ENCODE measurements around the gene FCHSD1. TPM values are rescaled to one million over a fixed set of nuclear protein-coding genes. Genes with fewer than 3 reads are reported as not detected.
A peak's percentile ranks its signal among the peaks of the same experiment; 100 is the strongest.

Gene FCHSD1
- total RNA-seq, 3 donors from 2014 or later: 18.1 to 32.1 (median 24.3) TPM

- Histone ChIP-seq H3K36me3 (no peaks in the 10 kb centered on the region), H3K4me3 (no peak overlapping the region), H3K27me3 (no peaks in the 10 kb centered on the region), H3K9me3 (no peaks in the 10 kb centered on the region), H3K27ac (no peak overlapping the region), H3K4me1 (peaks cover 9 to 15% of the 10 kb centered on the region in 2 donors)
- no peak for TF ChIP-seq POLR2A (IDR thresholded peaks at IDR 0.05)
- no peak for TF ChIP-seq POLR2AphosphoS5 (IDR thresholded peaks at IDR 0.05)
- no peak for TF ChIP-seq CTCF (IDR thresholded peaks at IDR 0.05)
- no peak for DNase-seq (ENCODE audit: low spot score in 2 of 2)
- intact Hi-C loops (cut with DNase I; ENCODE audit: low total_unique reads): no loop called here
Measured at GRCh38 chr5:141639357-141640050, 11.7 kb downstream of the FCHSD1 start.

DNA sequence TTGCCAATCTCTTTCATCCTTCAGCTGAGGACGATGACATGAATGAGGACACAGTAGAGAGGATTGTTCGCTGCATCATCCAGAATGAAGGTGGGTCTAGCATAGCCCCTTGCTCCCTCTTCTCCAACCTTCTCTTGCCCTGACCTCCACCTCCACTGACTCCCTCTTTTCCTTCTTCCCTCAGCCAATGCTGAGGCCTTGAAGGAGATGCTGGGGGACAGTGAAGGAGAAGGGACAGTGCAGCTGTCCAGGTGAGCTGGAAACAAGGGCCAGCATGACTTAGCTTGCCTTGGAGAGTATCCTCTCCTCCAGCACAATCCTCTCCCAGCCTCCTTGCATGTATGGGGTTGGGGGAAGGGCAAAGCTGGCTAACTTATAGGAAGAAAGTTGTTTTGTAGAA lies 12.4 kb downstream of the FCHSD1 start:
- DNase-seq (ENCODE audit: low spot score in 2 of 2): no peak
- TF ChIP-seq POLR2AphosphoS5 (IDR thresholded peaks at IDR 0.05): no peak
- no peak for TF ChIP-seq POLR2A (IDR thresholded peaks at IDR 0.05)
- TF ChIP-seq CTCF (IDR thresholded peaks at IDR 0.05): no peak
- H3K27me3 ChIP-seq: no peaks in the 10 kb centered on the region
- H3K9me3 ChIP-seq: no peaks in the 10 kb centered on the region
- H3K36me3 ChIP-seq: no peaks in the 10 kb centered on the region
- peaks cover 9 to 19% of the 10 kb centered on the region in 2 donors for H3K4me1 ChIP-seq
- H3K4me3 ChIP-seq: no peak overlapping the region
- intact Hi-C loops (cut with DNase I; ENCODE audit: low total_unique reads): no loop called here
- H3K27ac ChIP-seq: no peak overlapping the region

GRCh38 chr5:141637767-141638419 lies 13.3 kb downstream of the FCHSD1 start:
- intact Hi-C loops (cut with DNase I; ENCODE audit: low total_unique reads): no loop called here
- H3K27me3 ChIP-seq: no peaks in the 10 kb centered on the region
- H3K4me3 ChIP-seq: peak overlapping the region; percentile 57 to 98 (median 85)
- H3K9me3 ChIP-seq: no peaks in the 10 kb centered on the region
- TF ChIP-seq POLR2AphosphoS5 (IDR thresholded peaks at IDR 0.05): no peak
- no peak for TF ChIP-seq POLR2A (IDR thresholded peaks at IDR 0.05)
- TF ChIP-seq CTCF (IDR thresholded peaks at IDR 0.05): no peak
- peak overlapping the region in 1 of 2 donors; percentile 91 for H3K27ac ChIP-seq
- H3K4me1 ChIP-seq: peaks cover 9 to 19% of the 10 kb centered on the region in 2 donors
- peak; percentile 36 to 64 for DNase-seq (ENCODE audit: low spot score in 2 of 2)
- no peaks in the 10 kb centered on the region for H3K36me3 ChIP-seq

- DNase-seq (ENCODE audit: low spot score in 2 of 2): no peak
- TF ChIP-seq POLR2AphosphoS5 (IDR thresholded peaks at IDR 0.05): no peak
- Histone ChIP-seq H3K4me1 (peaks cover 9 to 19% of the 10 kb centered on the region in 2 donors), H3K4me3 (peak overlapping the region; percentile 57 to 98 (median 85)), H3K36me3 (no peaks in the 10 kb centered on the region), H3K27ac (peak overlapping the region; percentile 61 to 91), H3K9me3 (no peaks in the 10 kb centered on the region), H3K27me3 (no peaks in the 10 kb centered on the region)
- intact Hi-C loops (cut with DNase I; ENCODE audit: low total_unique reads): no loop called here
Measured at GRCh38 chr5:141637123-141637766, 14.0 kb downstream of the FCHSD1 start.

DNA sequence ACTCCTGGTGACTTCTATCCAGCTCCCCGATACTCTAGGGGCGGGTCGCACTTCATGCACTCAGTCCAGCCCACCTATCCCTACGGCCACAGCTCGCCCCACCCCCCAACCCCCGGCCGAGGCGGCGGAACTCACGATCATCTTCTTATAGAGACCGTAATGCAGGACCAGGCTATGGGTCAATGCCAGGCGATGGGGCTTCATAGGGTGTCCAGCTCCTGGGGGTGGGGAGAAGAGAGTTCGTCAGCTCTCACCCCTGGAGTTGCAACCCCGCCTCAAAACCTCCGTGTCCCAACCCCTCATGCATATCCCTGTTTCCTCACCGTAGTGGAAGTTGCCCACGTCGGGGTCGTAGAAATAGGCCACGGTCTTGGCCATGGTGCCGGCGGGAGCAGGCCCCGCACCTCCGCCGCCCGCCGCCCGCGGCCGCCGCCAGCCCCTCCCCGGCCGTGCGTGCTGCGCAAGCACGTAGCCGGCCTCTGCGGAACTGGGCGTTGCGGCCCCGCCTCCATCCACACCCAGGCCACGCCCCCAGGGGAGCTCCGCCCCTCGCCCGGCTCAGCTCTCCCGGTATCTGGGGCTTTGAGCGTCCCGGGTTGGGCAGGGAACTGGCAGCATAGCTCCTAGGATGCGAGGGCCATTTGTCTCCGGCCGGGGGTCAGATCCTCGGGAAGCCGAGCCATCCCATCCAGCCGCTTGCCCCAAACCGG lies 14.7 kb downstream of the FCHSD1 start, which contains the start of the genes HDAC3 and RELL2:
TSS of gene HDAC3 (minus strand) at position 437 of the 710 bp plus-strand sequence. CDS start at position 378, 59 bp downstream.
TSS of gene RELL2 (plus strand) at position 585 of the 710 bp plus-strand sequence. CDS start 1,229 bp downstream, outside the sequence.
- Histone ChIP-seq H3K36me3 (no peaks in the 10 kb centered on the region), H3K9me3 (no peaks in the 10 kb centered on the region), H3K27ac (peak within 1 kb of the TSS; percentile 61 to 91), H3K4me3 (peak within 1 kb of the TSS; percentile 57 to 98 (median 85)), H3K4me1 (peaks cover 9 to 19% of the 10 kb centered on the region in 2 donors), H3K27me3 (no peaks in the 10 kb centered on the region)
- intact Hi-C loops (cut with DNase I; ENCODE audit: low total_unique reads): no loop called here
- no peak for TF ChIP-seq POLR2A (IDR thresholded peaks at IDR 0.05)
- TF ChIP-seq CTCF (IDR thresholded peaks at IDR 0.05): no peak
- peak in 2 of 3 donors; percentile 44 to 55 for TF ChIP-seq POLR2AphosphoS5 (IDR thresholded peaks at IDR 0.05)
- DNase-seq (ENCODE audit: low spot score in 2 of 2): peak; percentile 90 to 96
